Spinal cord (tissue), 10 donors: ENCODE data around the gene IKZF4. TPM values are rescaled to one million over a fixed set of nuclear protein-coding genes. Genes with fewer than 3 reads are reported as not detected.

Experiments used
- DNase-seq, 6 donors: peaks; one replicate each; pipeline versions ENCODE4 v3.0.0 to v3.0.0-alpha.2; 2013 to 2015; ENCODE audit warnings: low spot score in 6 of 6, low read depth in 4 of 6
- H3K27ac ChIP-seq: one replicate; pipeline ENCODE4 v1.5.1; 2013; ENCODE audit warnings: low read depth, low read length, control low read depth
- H3K27me3 ChIP-seq: one replicate; pipeline ENCODE4 v1.6.1; 2013; ENCODE audit warnings: low read length; ENCODE audit not compliant: control insufficient read depth, insufficient read depth
- H3K36me3 ChIP-seq: one replicate; pipeline ENCODE4 v1.6.1; 2013; ENCODE audit warnings: low read length; ENCODE audit not compliant: control insufficient read depth, insufficient read depth
- H3K4me1 ChIP-seq: one replicate; pipeline ENCODE4 v1.6.1; 2013; ENCODE audit warnings: low read length; ENCODE audit not compliant: control insufficient read depth, insufficient read depth
- H3K4me3 ChIP-seq: one replicate; pipeline ENCODE4 v1.5.1; 2013; ENCODE audit warnings: low read depth, low read length, control low read depth
- H3K9me3 ChIP-seq: one replicate; pipeline ENCODE4 v1.6.1; 2013; ENCODE audit warnings: low read length; ENCODE audit not compliant: control insufficient read depth, insufficient read depth
- WGBS: methylation state at CpG from one replicate; pipeline ENCODE4 v1.1.5; 2013; ENCODE audit warnings: missing lambda C conversion rate; ENCODE audit not compliant: insufficient coverage; 5-methylcytosine and 5-hydroxymethylcytosine counted together
- polyA plus RNA-seq, 2 donors: library from polyadenylated mRNA; unstranded; fragments of 120-200 nt; gene quantifications; one replicate each; pipeline ENCODE4 v1.2.1, GENCODE V29; 2013; ENCODE audit not compliant: insufficient read length in 2 of 2
- total RNA-seq, 2 donors: library from RNA; depleted of rRNA in 1 of 2; stranded (reverse); fragments of 120-200 nt in 1 of 2; fragments of >200 nt in 1 of 2; gene quantifications; one replicate each; pipeline versions ENCODE4 v1.2.3 to v1.2.4, GENCODE V29; 2013 to 2014
- donor health status: healthy.

The IKZF4 gene
- total and polyA plus RNA-seq, 4 donors, result 3.4 to 25.2 (median 11.0) TPM

- Histone ChIP-seq H3K4me1 (peaks cover 18% of the 10 kb centered on the region), H3K27me3 (no peaks in the 10 kb centered on the region), H3K36me3 (peaks cover 10% of the 10 kb centered on the region), H3K9me3 (no peaks in the 10 kb centered on the region), H3K27ac (no peak overlapping the region), H3K4me3 (no peak overlapping the region)
- no peak for DNase-seq
- no CpG with 5 or more reads among the region's 2 CpGs for WGBS
These were observed 9.2 kb upstream of the IKZF4 start for GRCh38 chr12:56011509-56012090.

GRCh38 chr12:56013482-56013881, 7.4 kb upstream of the IKZF4 start:
- Histone ChIP-seq H3K36me3 (peaks cover 10% of the 10 kb centered on the region), H3K9me3 (no peaks in the 10 kb centered on the region), H3K4me3 (no peak overlapping the region), H3K27ac (no peak overlapping the region), H3K4me1 (peaks cover 4% of the 10 kb centered on the region), H3K27me3 (no peaks in the 10 kb centered on the region)
- WGBS, result 91% methylated on average over 5 of the region's 5 CpGs
- no peak for DNase-seq

GRCh38 chr12:56014205-56014604, 6.6 kb upstream of the IKZF4 start:
- H3K27me3 ChIP-seq, result no peaks in the 10 kb centered on the region
- H3K9me3 ChIP-seq, result no peaks in the 10 kb centered on the region
- no peak overlapping the region for H3K4me3 ChIP-seq
- H3K4me1 ChIP-seq, result peaks cover 3% of the 10 kb centered on the region
- no peak for DNase-seq
- 17% methylated on average over 1 of the region's 2 CpGs for WGBS
- H3K36me3 ChIP-seq, result peaks cover 14% of the 10 kb centered on the region
- no peak overlapping the region for H3K27ac ChIP-seq

GRCh38 chr12:56017181-56017580, 3.7 kb upstream of the IKZF4 start:
- Histone ChIP-seq H3K27me3 (no peaks in the 10 kb centered on the region), H3K4me1 (peaks cover 27% of the 10 kb centered on the region), H3K9me3 (no peaks in the 10 kb centered on the region), H3K36me3 (peaks cover 15% of the 10 kb centered on the region), H3K4me3 (no peak overlapping the region), H3K27ac (no peak overlapping the region)
- WGBS, result no CpG with 5 or more reads among the region's 4 CpGs
- no peak for DNase-seq

- H3K27me3 ChIP-seq, result no peaks in the 10 kb centered on the region
- no peak overlapping the region for H3K4me3 ChIP-seq
- no CpG with 5 or more reads among the region's 1 CpG for WGBS
- peaks cover 10% of the 10 kb centered on the region for H3K36me3 ChIP-seq
- H3K27ac ChIP-seq, result no peak overlapping the region
- H3K9me3 ChIP-seq, result no peaks in the 10 kb centered on the region
- no peak for DNase-seq
- peaks cover 36% of the 10 kb centered on the region for H3K4me1 ChIP-seq
These were observed 2.5 kb upstream of the IKZF4 start for GRCh38 chr12:56018356-56018755.

- Histone ChIP-seq H3K36me3 (peaks cover 29% of the 10 kb centered on the region), H3K27me3 (no peaks in the 10 kb centered on the region), H3K4me3 (peak overlapping the region; percentile 40), H3K4me1 (peaks cover 39% of the 10 kb centered on the region), H3K27ac (peak overlapping the region; percentile 94), H3K9me3 (no peaks in the 10 kb centered on the region)
- no peak for DNase-seq
- no CpG with 5 or more reads among the region's 2 CpGs for WGBS
These were observed 1.1 kb downstream of the IKZF4 start for GRCh38 chr12:56021889-56022497.

- H3K36me3 ChIP-seq, result peaks cover 74% of the 10 kb centered on the region
- 88% methylated on average over 1 of the region's 5 CpGs for WGBS
- H3K9me3 ChIP-seq, result no peaks in the 10 kb centered on the region
- H3K27ac ChIP-seq, result peak overlapping the region; percentile 61
- H3K27me3 ChIP-seq, result no peaks in the 10 kb centered on the region
- no peak overlapping the region for H3K4me3 ChIP-seq
- DNase-seq, result no peak
- H3K4me1 ChIP-seq, result peaks cover 9% of the 10 kb centered on the region
These were observed 7.8 kb downstream of the IKZF4 start for GRCh38 chr12:56028511-56029165.

GRCh38 chr12:56029166-56029519, 8.3 kb downstream of the IKZF4 start:
- DNase-seq, result peak in 1 of 6 donors; percentile 49
- Histone ChIP-seq H3K27ac (peak overlapping the region; percentile 61), H3K27me3 (no peaks in the 10 kb centered on the region), H3K4me1 (peaks cover 9% of the 10 kb centered on the region), H3K4me3 (no peak overlapping the region), H3K9me3 (no peaks in the 10 kb centered on the region), H3K36me3 (peaks cover 78% of the 10 kb centered on the region)

GRCh38 chr12:56029666-56030293, 8.9 kb downstream of the IKZF4 start:
- peaks cover 8% of the 10 kb centered on the region for H3K4me1 ChIP-seq
- no peaks in the 10 kb centered on the region for H3K9me3 ChIP-seq
- peak in 2 of 6 donors; percentile 78 for DNase-seq
- peaks cover 81% of the 10 kb centered on the region for H3K36me3 ChIP-seq
- 96% methylated on average over 5 of the region's 6 CpGs for WGBS
- no peak overlapping the region for H3K4me3 ChIP-seq
- no peaks in the 10 kb centered on the region for H3K27me3 ChIP-seq
- peak overlapping the region; percentile 33 for H3K27ac ChIP-seq
